Left lung (tissue), 10 donors: ENCODE data around the gene TTC7B. TPM values are rescaled to one million over a fixed set of nuclear protein-coding genes. Genes with fewer than 3 reads are reported as not detected.

Source experiments
- ATAC-seq: fragments of 200-7000 bp; cut with Tn5 transposase; one replicate; pipeline ENCODE4 v1.9.1; 2020; ENCODE audit warnings: moderate library complexity
- DNase-seq, 4 donors: peaks; one replicate each; pipeline ENCODE4 v3.0.0-alpha.2; 2013 to 2020
- H3K27ac ChIP-seq, 2 donors: fragments of 200-600 bp; sonication (generic) in 1 of 2; one replicate each; pipeline versions ENCODE4 v1.5.0 to v1.8.0; 2020 to 2021
- H3K27me3 ChIP-seq, 2 donors: fragments of 200-600 bp; sonication (generic) in 1 of 2; one replicate each; pipeline versions ENCODE4 v1.5.0 to v1.8.0; 2020 to 2021
- H3K36me3 ChIP-seq, 2 donors: fragments of 200-600 bp; sonication (generic) in 1 of 2; one replicate each; pipeline versions ENCODE4 v1.5.0 to v1.8.0; 2020 to 2021
- H3K4me1 ChIP-seq, 2 donors: fragments of 200-600 bp; one replicate each; pipeline ENCODE4 v1.8.0; 2021
- H3K4me3 ChIP-seq, 2 donors: fragments of 200-600 bp; sonication (generic) in 1 of 2; one replicate each; pipeline versions ENCODE4 v1.5.0 to v1.8.0; 2020 to 2021; ENCODE audit warnings: mild to moderate bottlenecking in 1 of 2
- H3K9me3 ChIP-seq, 2 donors: fragments of 200-600 bp; sonication (generic) in 1 of 2; one replicate each; pipeline versions ENCODE4 v1.5.0 to v1.8.0; 2020 to 2021
- intact Hi-C, 2 donors: fragments of 100-400 bp; cut with DNase I; formaldehyde crosslinking; loops; one replicate each; pipeline versions ENCODE4 v1.11.2 to v1.14.2; 2022
- polyA plus RNA-seq, 6 donors: library from polyadenylated mRNA; unstranded; fragments of 120-200 nt; gene quantifications; one replicate each; pipeline ENCODE4 v1.2.1, GENCODE V29; 2013; ENCODE audit not compliant: insufficient read length in 6 of 6
- total RNA-seq, 2 donors: library from RNA; stranded (reverse); fragmentation: NEBNext Ultra II Directional; extraction: Animal tissue kit (Norgen Biotek cat#: 25700); gene quantifications; one replicate each; pipeline ENCODE4 v1.2.1, GENCODE V29; 2021
- TF ChIP-seq, protein P1 (sequence below), 2 donors: fragments of 200-600 bp; sonication (generic) in 1 of 2; IDR thresholded peaks; one replicate each; pipeline versions ENCODE4 v1.5.0 to v1.8.0; 2021; ENCODE audit warnings: antibody characterized with exemption in 2 of 2
- donor health status: DM: no; HTN: yes; CAD: no.
- donor health status: DM: no; HTN: no; CAD: no.

Gene TTC7B
- total and polyA plus RNA-seq, 8 donors, result 26.8 to 47.5 (median 39.5) TPM

- intact Hi-C loops, result no loop called here
- H3K27me3 ChIP-seq, result no peaks in the 10 kb centered on the region
- peak overlapping the region; percentile 77 to 79 for H3K27ac ChIP-seq
- H3K9me3 ChIP-seq, result peaks cover 0 to 8% of the 10 kb centered on the region in 2 donors
- H3K4me1 ChIP-seq, result peaks cover 5 to 16% of the 10 kb centered on the region in 2 donors
- peak; percentile 88 to 99 (median 94) for DNase-seq
- peak; percentile 96 for ATAC-seq
- TF ChIP-seq, protein P1, sequence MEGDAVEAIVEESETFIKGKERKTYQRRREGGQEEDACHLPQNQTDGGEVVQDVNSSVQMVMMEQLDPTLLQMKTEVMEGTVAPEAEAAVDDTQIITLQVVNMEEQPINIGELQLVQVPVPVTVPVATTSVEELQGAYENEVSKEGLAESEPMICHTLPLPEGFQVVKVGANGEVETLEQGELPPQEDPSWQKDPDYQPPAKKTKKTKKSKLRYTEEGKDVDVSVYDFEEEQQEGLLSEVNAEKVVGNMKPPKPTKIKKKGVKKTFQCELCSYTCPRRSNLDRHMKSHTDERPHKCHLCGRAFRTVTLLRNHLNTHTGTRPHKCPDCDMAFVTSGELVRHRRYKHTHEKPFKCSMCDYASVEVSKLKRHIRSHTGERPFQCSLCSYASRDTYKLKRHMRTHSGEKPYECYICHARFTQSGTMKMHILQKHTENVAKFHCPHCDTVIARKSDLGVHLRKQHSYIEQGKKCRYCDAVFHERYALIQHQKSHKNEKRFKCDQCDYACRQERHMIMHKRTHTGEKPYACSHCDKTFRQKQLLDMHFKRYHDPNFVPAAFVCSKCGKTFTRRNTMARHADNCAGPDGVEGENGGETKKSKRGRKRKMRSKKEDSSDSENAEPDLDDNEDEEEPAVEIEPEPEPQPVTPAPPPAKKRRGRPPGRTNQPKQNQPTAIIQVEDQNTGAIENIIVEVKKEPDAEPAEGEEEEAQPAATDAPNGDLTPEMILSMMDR (IDR thresholded peaks at IDR 0.05), result peak; percentile 91 to 92
- H3K36me3 ChIP-seq, result no peaks in the 10 kb centered on the region
- H3K4me3 ChIP-seq, result peak overlapping the region; percentile 25 to 37
These were observed 58.0 kb downstream of the TTC7B start for GRCh38 chr14:90758028-90758889.

GRCh38 chr14:90757452-90757851 is 58.8 kb downstream of the TTC7B start:
- Histone ChIP-seq H3K9me3 (no peaks in the 10 kb centered on the region), H3K36me3 (no peaks in the 10 kb centered on the region), H3K27me3 (no peaks in the 10 kb centered on the region), H3K4me1 (peaks cover 5 to 16% of the 10 kb centered on the region in 2 donors), H3K27ac (no peak overlapping the region), H3K4me3 (peak overlapping the region in 1 of 2 donors; percentile 15)
- TF ChIP-seq, protein P1 (IDR thresholded peaks at IDR 0.05), result no peak
- intact Hi-C loops, result no loop called here
- ATAC-seq, result no peak
- DNase-seq, result no peak

DNA sequence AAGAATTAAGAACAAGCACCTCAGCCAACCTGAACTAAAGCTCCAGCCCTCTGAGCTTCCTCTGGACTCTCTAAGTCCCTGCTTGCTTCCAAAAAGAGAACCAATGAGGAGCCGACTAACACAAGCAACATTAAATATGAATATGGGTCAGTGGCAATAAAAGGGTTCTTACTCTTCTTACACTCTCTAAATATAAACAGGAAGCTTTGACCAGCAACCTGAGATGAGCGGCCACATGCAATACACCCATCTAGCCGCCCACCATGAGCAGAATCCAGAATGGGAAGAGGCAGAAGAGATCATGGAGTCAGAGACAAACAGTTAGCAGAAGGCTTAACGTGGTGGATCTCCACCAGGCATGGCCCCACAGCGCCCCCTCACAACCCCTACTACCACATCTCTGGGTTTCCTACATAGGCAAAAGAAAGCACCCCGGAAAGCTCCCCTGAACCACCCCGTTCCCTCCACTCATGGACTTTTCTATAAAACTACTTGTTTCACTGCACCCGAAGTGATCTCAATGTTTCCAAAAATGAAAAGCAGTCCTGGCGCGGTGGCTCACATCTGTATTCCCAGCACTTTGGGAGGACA is 59.4 kb downstream of the TTC7B start:
- TF ChIP-seq, protein P1 (IDR thresholded peaks at IDR 0.05), result no peak

DNA sequence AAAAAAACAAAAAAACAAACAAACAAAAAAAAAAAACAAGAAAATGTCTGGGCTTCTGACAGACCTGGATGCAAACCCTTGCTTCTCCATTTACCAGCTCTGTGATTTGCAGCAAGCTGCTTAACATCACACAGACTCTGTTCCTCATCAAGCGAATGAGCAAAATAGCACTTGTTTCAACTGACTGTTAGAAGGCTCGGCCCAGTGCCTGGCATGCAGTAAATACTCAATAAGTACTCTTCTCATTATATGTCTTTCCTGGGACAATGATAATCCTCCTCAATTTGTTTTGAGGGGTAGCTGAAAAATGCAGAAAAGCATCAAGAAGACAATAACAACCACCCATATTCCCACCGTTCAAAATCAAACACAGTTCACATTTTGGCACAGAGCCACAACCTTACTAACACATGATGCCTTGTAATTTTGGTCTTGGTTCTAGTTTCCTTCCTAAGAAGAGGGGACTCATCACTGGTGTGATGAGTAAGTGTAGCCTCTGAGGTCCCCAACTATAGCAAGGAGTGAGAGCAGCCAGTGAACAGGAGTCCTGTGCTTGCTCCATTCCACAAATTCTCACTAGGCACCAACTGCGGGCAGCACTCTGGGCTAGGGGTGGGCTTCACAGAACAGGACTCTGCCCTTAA is 60.4 kb downstream of the TTC7B start:
- no peak overlapping the region for H3K4me3 ChIP-seq
- no peaks in the 10 kb centered on the region for H3K27me3 ChIP-seq
- DNase-seq (no peak), ATAC-seq (no peak)
- intact Hi-C loops, result no loop called here
- no peaks in the 10 kb centered on the region for H3K9me3 ChIP-seq
- H3K27ac ChIP-seq, result no peak overlapping the region
- H3K36me3 ChIP-seq, result no peaks in the 10 kb centered on the region
- peaks cover 5 to 16% of the 10 kb centered on the region in 2 donors for H3K4me1 ChIP-seq
- TF ChIP-seq, protein P1 (IDR thresholded peaks at IDR 0.05), result no peak

More for the DNA sequence above, 59.4 kb downstream of the TTC7B start:
- Histone ChIP-seq H3K27me3 (no peaks in the 10 kb centered on the region), H3K36me3 (no peaks in the 10 kb centered on the region), H3K4me1 (peaks cover 5 to 16% of the 10 kb centered on the region in 2 donors), H3K4me3 (no peak overlapping the region), H3K27ac (no peak overlapping the region), H3K9me3 (no peaks in the 10 kb centered on the region)
- DNase-seq (no peak), ATAC-seq (no peak)
- intact Hi-C loops, result no loop called here
